OCI-LY3 (cell line): ENCODE data around the gene LRRC32.

ENCODE experiments used
- H2AFZ ChIP-seq: fragments of 200-600, 300-600 bp; shearing (Covaris generic); 2 replicates; pipeline ENCODE4 v1.6.0; 2014; ENCODE audit warnings: antibody characterized with exemption, low read depth, low read length
- H3K27ac ChIP-seq: fragments of 200-600, 300-600 bp; sonication (generic); 2 replicates; pipeline ENCODE4 v1.5.1; 2014; ENCODE audit warnings: mild to moderate bottlenecking, low read length, moderate library complexity, mixed read lengths
- H3K27me3 ChIP-seq: fragments of 200-600, 300-600 bp; sonication (generic); 2 replicates; pipeline ENCODE4 v1.6.1; 2014; ENCODE audit warnings: low read depth, low read length, mixed read lengths
- H3K36me3 ChIP-seq: fragments of 200-600, 300-600 bp; sonication (generic); replicated peaks from 2 replicates; pipeline ENCODE3; 2014; ENCODE audit warnings: low read depth, low read length, mixed read lengths
- H3K4me1 ChIP-seq: fragments of 300-600, 200-600 bp; sonication (generic); 2 replicates; pipeline ENCODE4 v1.6.1; 2014; ENCODE audit warnings: low read length, mixed read lengths
- H3K4me2 ChIP-seq: fragments of 200-600, 300-600 bp; sonication (generic); 2 replicates; pipeline ENCODE4 v1.6.1; 2014; ENCODE audit warnings: low read length, mixed read lengths
- H3K4me3 ChIP-seq: fragments of 300-600, 200-600 bp; sonication (generic); 2 replicates; pipeline ENCODE4 v1.5.1; 2014; ENCODE audit warnings: antibody characterized with exemption, mild to moderate bottlenecking, low read length, moderate library complexity
- H3K79me2 ChIP-seq: fragments of 300-600, 200-600 bp; shearing (Covaris generic); 2 replicates; pipeline ENCODE4 v1.6.1; 2014; ENCODE audit warnings: mild to moderate bottlenecking, low read length, mixed read lengths
- H3K9ac ChIP-seq: fragments of 300-600, 200-600 bp; shearing (Covaris generic); 2 replicates; pipeline ENCODE4 v1.6.0; 2014; ENCODE audit warnings: mild to moderate bottlenecking, low read length, moderate library complexity
- H3K9me3 ChIP-seq: fragments of 200-600, 300-600 bp; shearing (Covaris generic); 2 replicates; pipeline ENCODE4 v1.6.1; 2014; ENCODE audit warnings: low read length, mixed read lengths; ENCODE audit not compliant: insufficient read depth
- H4K20me1 ChIP-seq: fragments of 200-600, 300-600 bp; sonication (generic); 2 replicates; pipeline ENCODE4 v1.6.1; 2016; ENCODE audit warnings: low read length, mixed read lengths; ENCODE audit not compliant: insufficient read depth
- EZH2phosphoT487 ChIP-seq: fragments of 200-600 bp; shearing (Covaris generic); IDR thresholded peaks from 2 replicates; pipeline ENCODE4 v1.6.1; 2018; ENCODE audit warnings: antibody characterized with exemption, mixed run types, low read depth
- TF ChIP-seq, protein P1 (sequence below): fragments of 200-600, 300-600 bp; sonication (generic); IDR thresholded peaks from 2 replicates; pipeline ENCODE4 v1.5.1; 2014; ENCODE audit warnings: antibody characterized with exemption, low read length, low read depth

Gene LRRC32

DNA sequence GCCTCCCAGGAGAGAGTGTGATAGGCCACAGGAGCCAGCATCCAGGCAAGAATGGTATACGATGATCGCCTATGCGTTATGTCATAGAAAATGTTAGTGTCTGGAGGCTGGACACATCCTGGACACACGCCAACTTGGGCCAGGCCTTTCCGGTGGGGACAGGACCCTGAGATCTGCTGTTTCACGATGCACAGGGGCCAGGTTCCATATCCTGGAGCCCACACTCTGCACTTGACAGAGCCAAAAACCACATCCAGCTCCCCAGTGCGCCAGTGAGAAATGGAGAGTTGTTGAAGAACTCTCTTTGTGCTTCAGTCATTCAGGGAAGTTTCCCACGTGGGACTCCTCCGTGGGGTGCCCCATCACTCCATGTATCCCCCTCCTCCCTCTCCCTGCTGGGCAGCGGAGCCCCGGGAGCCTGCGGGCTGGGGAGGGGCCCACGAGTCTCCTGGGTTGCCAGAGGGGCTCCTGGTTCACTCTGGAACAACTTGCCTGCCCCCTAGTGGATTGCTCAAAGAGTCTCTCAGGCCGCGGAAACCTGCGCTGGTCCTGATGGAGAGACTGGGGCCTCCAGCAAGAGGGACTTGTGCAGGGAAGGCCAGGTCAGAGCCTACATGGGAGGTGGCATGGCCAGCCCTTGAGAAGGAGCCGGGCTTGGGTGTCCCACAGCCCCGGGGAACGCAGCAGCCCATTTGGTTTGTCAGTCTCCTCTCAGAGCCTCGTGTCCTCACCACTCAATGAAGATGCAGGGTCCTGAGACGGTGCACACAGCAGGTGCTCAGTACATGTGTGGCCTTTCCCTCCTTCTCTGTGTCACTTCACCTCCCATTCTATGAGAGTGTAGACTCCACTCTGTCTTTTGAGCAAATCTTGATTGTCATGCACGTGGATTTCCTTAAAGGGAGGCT, 10.2 kb upstream of the LRRC32 start:
- no peaks in the 10 kb centered on the region for H3K9me3 ChIP-seq
- no peaks in the 10 kb centered on the region for H3K36me3 ChIP-seq
- H4K20me1 ChIP-seq, result no peaks in the 10 kb centered on the region
- peak overlapping the region; percentile 49; the same call in 1 of the 2 replicates for H2AFZ ChIP-seq
- H3K79me2 ChIP-seq, result no peaks in the 10 kb centered on the region
- TF ChIP-seq EZH2phosphoT487, result no peak
- TF ChIP-seq, protein P1, sequence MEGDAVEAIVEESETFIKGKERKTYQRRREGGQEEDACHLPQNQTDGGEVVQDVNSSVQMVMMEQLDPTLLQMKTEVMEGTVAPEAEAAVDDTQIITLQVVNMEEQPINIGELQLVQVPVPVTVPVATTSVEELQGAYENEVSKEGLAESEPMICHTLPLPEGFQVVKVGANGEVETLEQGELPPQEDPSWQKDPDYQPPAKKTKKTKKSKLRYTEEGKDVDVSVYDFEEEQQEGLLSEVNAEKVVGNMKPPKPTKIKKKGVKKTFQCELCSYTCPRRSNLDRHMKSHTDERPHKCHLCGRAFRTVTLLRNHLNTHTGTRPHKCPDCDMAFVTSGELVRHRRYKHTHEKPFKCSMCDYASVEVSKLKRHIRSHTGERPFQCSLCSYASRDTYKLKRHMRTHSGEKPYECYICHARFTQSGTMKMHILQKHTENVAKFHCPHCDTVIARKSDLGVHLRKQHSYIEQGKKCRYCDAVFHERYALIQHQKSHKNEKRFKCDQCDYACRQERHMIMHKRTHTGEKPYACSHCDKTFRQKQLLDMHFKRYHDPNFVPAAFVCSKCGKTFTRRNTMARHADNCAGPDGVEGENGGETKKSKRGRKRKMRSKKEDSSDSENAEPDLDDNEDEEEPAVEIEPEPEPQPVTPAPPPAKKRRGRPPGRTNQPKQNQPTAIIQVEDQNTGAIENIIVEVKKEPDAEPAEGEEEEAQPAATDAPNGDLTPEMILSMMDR, result peak; percentile 97
- H3K27me3 ChIP-seq, result peaks cover 79% of the 10 kb centered on the region
- peak overlapping the region; percentile 55 for H3K4me3 ChIP-seq
- H3K4me2 ChIP-seq, result peak overlapping the region; percentile 77
- H3K4me1 ChIP-seq, result peaks cover 58% of the 10 kb centered on the region
- no peak overlapping the region for H3K27ac ChIP-seq
- peak overlapping the region; percentile 21; the same call in 1 of the 2 replicates for H3K9ac ChIP-seq

DNA sequence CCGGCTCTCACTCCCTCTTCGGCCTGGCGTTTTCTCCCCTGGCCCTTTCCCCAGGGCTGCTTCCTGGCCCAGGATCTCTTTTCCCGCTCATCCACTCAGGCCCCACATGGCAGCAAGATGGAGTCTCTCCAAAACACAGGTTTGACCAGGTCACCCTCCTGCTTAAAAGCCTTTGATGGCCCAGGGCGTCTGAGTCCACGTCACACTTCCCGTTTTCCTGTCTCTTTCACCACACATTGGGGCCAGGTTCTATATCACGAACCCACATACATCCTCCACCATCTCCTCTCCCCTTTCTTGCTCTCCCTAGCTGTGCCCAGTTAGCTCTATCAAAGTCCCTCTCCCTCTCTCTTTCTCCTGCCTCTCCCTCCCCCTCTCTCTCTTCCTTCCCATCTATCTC, 7.8 kb upstream of the LRRC32 start:
- H3K4me2 ChIP-seq, result no peak overlapping the region
- H3K9me3 ChIP-seq, result no peaks in the 10 kb centered on the region
- no peak for TF ChIP-seq EZH2phosphoT487
- TF ChIP-seq, protein P1, result no peak
- H3K4me1 ChIP-seq, result peaks cover 76% of the 10 kb centered on the region
- H3K9ac ChIP-seq, result no peak overlapping the region
- H2AFZ ChIP-seq, result no peak overlapping the region
- H3K36me3 ChIP-seq, result no peaks in the 10 kb centered on the region
- peaks cover 64% of the 10 kb centered on the region for H3K27me3 ChIP-seq
- H3K27ac ChIP-seq, result no peak overlapping the region
- no peak overlapping the region for H3K4me3 ChIP-seq
- no peaks in the 10 kb centered on the region for H4K20me1 ChIP-seq
- H3K79me2 ChIP-seq, result no peaks in the 10 kb centered on the region

DNA sequence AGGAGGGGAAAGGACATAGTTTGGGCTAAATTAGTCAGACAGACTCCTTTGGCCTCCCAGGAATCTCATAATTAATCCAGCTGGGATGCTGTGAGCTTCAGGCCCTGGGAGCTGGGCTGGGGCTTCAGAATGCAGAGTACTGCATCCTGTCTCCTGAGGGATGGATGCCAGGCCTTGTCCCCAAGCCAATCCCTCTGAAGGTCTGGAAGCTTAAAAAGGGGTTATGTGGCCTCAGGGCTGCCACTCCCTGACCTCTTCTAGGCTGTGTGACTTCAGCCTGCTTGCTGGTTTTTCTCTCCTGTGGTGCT, 6.9 kb upstream of the LRRC32 start:
- Histone ChIP-seq H3K27ac (no peak overlapping the region), H3K79me2 (no peaks in the 10 kb centered on the region), H2AFZ (no peak overlapping the region), H3K4me1 (peaks cover 76% of the 10 kb centered on the region), H3K36me3 (no peaks in the 10 kb centered on the region), H4K20me1 (no peaks in the 10 kb centered on the region), H3K9me3 (no peaks in the 10 kb centered on the region), H3K4me3 (no peak overlapping the region), H3K27me3 (peaks cover 57% of the 10 kb centered on the region), H3K9ac (no peak overlapping the region), H3K4me2 (no peak overlapping the region)
- TF ChIP-seq EZH2phosphoT487, result no peak
- TF ChIP-seq, protein P1, result no peak

DNA sequence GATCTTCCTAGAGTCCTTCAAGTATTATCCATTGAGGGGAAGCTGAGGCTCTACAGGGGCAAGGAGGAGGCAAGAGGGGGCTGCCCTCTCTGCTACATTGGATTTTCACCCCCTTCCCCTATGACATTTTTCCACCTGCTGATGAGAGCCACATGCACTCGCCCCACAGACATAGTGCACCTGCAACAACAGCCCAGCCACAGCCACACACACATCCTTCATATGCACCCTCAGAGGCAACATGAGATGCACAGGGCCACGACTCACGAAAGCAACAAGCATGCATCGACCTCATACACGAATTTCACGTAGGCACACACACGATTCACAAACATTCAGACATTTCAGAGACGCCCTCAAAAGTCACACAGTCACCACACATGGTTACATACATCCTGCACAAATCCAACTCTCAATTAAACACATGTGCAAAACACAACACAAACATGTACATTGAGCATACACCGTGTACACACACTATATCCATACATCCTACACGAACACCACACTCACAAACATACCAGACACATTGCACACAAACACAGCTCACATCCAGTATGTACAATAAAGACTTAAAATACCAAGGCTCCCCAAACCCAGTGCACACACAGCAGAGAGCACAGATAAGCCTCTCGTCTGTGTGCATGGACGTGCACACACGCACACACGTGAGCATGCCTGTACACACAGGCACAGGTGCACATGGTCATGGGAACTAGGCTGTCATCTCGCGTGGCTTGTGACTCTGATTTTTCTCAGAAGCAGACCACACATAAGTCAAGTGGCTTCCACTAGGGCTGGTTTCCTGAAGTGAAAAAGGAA, 6.3 kb upstream of the LRRC32 start:
- Histone ChIP-seq H2AFZ (no peak overlapping the region), H3K79me2 (no peaks in the 10 kb centered on the region), H3K4me3 (no peak overlapping the region), H3K4me2 (0 out of 2 replicates have a peak overlapping the region, but pooled peaks have one; percentile 2), H3K9ac (no peak overlapping the region), H3K4me1 (peaks cover 76% of the 10 kb centered on the region), H4K20me1 (no peaks in the 10 kb centered on the region), H3K27ac (no peak overlapping the region), H3K36me3 (no peaks in the 10 kb centered on the region), H3K27me3 (peaks cover 52% of the 10 kb centered on the region), H3K9me3 (no peaks in the 10 kb centered on the region)
- TF ChIP-seq, protein P1, result no peak
